ENCODE data around the gene NXPE4.

The NXPE4 gene

DNA sequence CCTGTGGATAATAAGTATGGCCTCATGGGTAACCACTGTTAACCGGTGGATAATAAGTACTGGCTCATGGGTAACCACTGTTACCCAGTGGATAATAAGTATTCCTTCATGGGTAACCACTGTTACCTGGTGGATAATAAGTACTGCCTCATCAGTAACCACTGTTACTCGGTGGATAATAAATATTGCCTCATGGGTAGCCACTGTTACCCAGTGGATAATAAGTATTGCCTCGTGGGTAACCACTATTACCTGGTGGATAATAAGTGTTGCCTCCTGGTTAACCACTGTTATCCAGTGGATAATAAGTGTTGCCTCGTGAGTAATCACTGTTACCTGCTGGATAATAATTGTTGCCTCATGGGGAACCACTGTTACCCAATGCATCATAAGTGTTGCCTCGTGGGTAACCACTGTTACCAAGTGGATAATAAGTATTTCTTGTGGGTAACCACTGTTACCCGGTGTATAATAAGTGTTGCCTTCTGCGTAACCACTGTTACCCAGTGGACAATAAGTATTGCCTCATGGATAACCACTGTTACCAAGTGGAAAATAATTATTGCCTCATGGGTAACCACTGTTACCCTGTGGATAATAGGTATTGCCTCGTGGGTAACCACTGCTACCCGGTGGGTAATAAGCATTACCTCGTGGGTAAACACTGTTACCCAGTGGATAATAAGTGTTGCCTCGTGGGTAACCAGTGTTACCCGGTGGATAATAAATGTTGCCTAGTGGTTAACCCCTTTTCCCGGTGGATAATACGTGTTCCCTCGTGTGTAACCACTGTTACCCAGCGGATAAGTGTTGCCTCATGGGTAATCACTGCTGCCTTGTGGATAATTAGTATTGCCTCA lies 26.6 kb upstream of the NXPE4 start:
- H3K4me3 ChIP-seq (ENCODE audit: control insufficient read depth, low read depth, low read length): no peak overlapping the region
- TF ChIP-seq, protein P1, sequence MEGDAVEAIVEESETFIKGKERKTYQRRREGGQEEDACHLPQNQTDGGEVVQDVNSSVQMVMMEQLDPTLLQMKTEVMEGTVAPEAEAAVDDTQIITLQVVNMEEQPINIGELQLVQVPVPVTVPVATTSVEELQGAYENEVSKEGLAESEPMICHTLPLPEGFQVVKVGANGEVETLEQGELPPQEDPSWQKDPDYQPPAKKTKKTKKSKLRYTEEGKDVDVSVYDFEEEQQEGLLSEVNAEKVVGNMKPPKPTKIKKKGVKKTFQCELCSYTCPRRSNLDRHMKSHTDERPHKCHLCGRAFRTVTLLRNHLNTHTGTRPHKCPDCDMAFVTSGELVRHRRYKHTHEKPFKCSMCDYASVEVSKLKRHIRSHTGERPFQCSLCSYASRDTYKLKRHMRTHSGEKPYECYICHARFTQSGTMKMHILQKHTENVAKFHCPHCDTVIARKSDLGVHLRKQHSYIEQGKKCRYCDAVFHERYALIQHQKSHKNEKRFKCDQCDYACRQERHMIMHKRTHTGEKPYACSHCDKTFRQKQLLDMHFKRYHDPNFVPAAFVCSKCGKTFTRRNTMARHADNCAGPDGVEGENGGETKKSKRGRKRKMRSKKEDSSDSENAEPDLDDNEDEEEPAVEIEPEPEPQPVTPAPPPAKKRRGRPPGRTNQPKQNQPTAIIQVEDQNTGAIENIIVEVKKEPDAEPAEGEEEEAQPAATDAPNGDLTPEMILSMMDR (IDR thresholded peaks at IDR 0.05; ENCODE audit: control insufficient read depth, insufficient read depth, low read depth, low read length, missing control alignments): no peak
- DNase-seq (ENCODE audit: low read depth): no peak

DNA sequence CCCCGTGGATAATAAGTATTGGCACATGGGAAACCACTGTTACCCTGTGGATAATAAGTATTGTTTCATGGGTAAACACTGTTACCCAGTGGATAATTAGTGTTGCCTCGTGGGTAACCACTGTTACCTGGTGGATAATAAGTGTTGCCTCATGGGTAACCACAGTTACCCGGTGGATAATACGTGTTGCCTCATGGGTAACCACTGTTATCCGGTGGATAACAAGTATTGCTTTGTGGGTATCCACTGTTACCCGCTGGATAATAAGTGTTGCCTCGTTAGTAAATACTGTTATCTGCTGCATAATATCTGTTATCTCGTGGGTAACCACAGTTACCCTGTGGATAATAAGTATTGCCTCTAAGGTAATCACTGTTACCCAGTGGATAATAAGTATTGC lies 25.5 kb upstream of the NXPE4 start:
- no peak overlapping the region for H3K4me3 ChIP-seq (ENCODE audit: control insufficient read depth, low read depth, low read length)
- TF ChIP-seq, protein P1 (IDR thresholded peaks at IDR 0.05; ENCODE audit: control insufficient read depth, insufficient read depth, low read depth, low read length, missing control alignments): no peak
- DNase-seq (ENCODE audit: low read depth): no peak

DNA sequence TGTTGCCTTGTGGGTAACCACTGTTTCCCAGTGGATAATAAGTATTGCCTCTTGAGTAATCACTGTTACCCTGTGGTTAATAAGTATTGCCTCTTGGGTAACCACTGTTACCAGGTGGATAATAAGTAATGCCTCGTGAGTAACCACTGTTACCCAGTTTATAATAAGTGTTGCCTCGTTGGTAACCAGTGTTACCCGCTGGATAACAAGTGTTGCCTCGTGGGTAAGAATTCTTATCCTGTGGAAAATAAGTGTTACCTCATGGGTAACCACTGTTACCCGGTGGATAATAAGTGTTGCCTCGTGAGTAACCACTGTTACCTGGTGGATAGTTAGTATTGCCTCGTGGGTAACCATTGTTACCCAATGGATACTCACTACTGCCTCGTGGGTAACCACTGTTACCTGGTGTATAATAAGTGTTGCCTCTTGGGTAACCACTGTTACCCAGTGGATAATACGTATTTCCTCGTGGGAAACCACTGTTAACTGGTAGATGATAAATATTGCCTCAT lies 24.1 kb upstream of the NXPE4 start:
- no peak overlapping the region for H3K4me3 ChIP-seq (ENCODE audit: control insufficient read depth, low read depth, low read length)
- DNase-seq (ENCODE audit: low read depth): no peak
- TF ChIP-seq, protein P1 (IDR thresholded peaks at IDR 0.05; ENCODE audit: control insufficient read depth, insufficient read depth, low read depth, low read length, missing control alignments): no peak

DNA sequence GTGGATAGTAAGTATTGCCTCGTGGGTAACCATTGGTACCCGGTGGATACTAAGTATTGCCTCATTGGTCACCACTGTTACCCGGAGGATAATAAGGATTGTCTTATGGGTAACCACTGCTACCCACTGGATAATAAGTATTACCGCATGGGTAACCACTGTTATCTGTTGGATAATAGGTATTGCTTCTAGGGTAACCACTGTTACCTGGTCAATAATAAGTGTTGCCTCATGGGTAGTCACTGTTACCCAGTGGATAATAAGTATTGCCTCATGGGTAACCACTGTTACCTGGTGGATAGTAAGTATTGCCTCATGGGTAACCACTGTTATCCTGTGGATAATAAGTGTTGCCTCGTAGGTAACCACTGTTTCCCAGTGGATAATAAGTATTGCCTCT lies 22.6 kb upstream of the NXPE4 start:
- H3K4me3 ChIP-seq (ENCODE audit: control insufficient read depth, low read depth, low read length): no peak overlapping the region

DNA sequence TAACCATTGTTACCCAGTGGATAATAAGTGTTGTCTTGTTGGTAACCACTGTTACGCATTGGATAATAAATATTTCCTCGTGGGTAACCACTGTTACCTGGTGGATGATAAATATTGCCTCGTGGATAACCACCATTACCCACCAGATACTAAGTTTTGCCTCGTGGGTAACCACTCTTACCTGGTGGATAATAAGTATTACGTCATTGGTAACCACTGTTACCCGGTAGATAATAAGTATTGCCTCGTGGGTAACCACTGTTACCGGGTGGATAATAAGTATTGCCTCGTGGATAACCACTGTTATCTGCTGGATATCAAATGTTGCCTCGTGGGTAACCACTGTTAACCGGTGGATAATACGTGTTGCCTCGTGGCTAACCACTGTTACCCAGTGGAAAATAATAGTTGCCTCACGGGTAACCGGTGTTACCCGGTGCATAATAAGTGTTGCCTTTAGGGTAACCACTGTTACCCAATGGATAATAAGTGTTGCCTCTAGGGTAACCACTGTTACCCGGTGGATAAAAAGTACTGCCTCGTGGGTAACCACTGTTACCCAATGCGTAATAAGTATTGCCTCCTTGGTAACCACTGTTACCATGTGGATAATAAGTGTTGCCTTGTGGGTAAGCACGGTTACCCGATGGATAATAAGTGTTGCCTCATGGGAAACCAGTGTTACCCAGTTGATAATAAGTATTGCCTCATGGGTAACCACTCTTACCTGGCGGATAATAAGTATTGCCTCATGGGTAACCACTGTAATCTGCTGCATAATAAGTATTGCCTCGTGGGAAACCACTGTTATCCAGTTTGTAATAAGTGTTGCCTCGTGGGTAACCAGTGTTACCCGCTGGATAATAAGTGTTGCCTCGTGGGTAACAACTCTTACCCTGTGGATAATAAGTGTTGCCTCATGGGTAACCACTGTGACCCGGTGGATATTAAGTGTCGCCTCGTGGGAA lies 21.9 kb upstream of the NXPE4 start:
- no peak for DNase-seq (ENCODE audit: low read depth)
- no peak overlapping the region for H3K4me3 ChIP-seq (ENCODE audit: control insufficient read depth, low read depth, low read length)
- TF ChIP-seq, protein P1 (IDR thresholded peaks at IDR 0.05; ENCODE audit: control insufficient read depth, insufficient read depth, low read depth, low read length, missing control alignments): no peak

More for the DNA sequence above, 22.6 kb upstream of the NXPE4 start:
- no peak for DNase-seq (ENCODE audit: low read depth)
- TF ChIP-seq, protein P1 (IDR thresholded peaks at IDR 0.05; ENCODE audit: control insufficient read depth, insufficient read depth, low read depth, low read length, missing control alignments): no peak

DNA sequence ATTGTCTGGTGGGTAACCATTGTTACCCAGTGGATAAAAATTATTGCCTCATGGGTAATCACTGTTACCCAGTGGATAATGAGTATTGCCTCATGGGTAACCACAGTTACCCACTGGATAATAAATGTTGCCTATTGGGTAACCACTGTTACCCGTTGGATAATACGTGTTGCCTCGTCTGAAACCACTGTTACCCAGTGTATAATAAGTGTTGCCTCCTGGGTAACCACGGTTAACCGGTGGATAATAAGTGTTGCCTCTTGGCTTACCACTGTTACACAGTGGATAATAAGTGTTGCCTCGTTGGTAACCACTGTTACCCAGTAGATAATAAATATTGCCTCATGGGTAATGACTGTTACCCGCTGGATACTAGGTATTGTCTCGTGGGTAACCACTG lies 20.9 kb upstream of the NXPE4 start:
- DNase-seq (ENCODE audit: low read depth): no peak
- TF ChIP-seq, protein P1 (IDR thresholded peaks at IDR 0.05; ENCODE audit: control insufficient read depth, insufficient read depth, low read depth, low read length, missing control alignments): no peak
- H3K4me3 ChIP-seq (ENCODE audit: control insufficient read depth, low read depth, low read length): no peak overlapping the region
